ENCODE data around the gene SPOCK3. TPM values are rescaled to one million over a fixed set of nuclear protein-coding genes. Genes with fewer than 3 reads are reported as not detected.

Gene SPOCK3
- total RNA-seq, 6 experiments from 2014 or later, result 0.27 to 0.95 (median 0.56) TPM; not detected in 3

DNA sequence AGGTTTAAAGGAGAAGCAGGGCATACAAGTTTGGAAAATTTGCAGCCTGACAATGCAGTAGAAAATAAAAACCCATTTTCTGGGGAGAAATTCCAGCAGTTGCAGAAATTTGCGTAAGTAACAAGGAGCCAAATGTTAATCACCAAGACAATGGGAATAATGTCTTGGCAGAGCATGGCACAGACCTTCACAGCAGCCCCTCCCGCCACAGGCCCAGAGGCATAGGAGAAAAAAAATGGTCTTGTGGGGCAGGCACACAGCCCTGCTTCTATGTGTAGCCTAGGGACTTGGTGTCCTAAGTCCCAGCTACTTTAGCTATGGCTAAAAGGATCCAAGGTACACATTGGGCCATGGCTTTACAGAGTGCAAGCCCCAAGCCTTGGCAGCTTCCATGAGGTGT is 65.7 kb downstream of the SPOCK3 start:
- no peak overlapping the region for H3K4me3 ChIP-seq
- WGBS (ENCODE audit: insufficient coverage, low coverage, low lambda C conversion rate, missing lambda C conversion rate), result 68% methylated on average over 2 of the region's 2 CpGs
- H3K27me3 ChIP-seq, result no peaks in the 10 kb centered on the region
- intact Hi-C loops (cut with DNase I), result no loop called here
- TF ChIP-seq, protein P1, sequence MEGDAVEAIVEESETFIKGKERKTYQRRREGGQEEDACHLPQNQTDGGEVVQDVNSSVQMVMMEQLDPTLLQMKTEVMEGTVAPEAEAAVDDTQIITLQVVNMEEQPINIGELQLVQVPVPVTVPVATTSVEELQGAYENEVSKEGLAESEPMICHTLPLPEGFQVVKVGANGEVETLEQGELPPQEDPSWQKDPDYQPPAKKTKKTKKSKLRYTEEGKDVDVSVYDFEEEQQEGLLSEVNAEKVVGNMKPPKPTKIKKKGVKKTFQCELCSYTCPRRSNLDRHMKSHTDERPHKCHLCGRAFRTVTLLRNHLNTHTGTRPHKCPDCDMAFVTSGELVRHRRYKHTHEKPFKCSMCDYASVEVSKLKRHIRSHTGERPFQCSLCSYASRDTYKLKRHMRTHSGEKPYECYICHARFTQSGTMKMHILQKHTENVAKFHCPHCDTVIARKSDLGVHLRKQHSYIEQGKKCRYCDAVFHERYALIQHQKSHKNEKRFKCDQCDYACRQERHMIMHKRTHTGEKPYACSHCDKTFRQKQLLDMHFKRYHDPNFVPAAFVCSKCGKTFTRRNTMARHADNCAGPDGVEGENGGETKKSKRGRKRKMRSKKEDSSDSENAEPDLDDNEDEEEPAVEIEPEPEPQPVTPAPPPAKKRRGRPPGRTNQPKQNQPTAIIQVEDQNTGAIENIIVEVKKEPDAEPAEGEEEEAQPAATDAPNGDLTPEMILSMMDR (IDR thresholded peaks at IDR 0.05), result no peak
- no peak for TF ChIP-seq POLR2A (IDR thresholded peaks at IDR 0.05)
- ATAC-seq (no peak), DNase-seq (no peak)
- H3K27ac ChIP-seq, result no peak overlapping the region
- H3K36me3 ChIP-seq, result no peaks in the 10 kb centered on the region
- H3K4me1 ChIP-seq, result no peaks in the 10 kb centered on the region
- no peaks in the 10 kb centered on the region for H3K9me3 ChIP-seq

DNA sequence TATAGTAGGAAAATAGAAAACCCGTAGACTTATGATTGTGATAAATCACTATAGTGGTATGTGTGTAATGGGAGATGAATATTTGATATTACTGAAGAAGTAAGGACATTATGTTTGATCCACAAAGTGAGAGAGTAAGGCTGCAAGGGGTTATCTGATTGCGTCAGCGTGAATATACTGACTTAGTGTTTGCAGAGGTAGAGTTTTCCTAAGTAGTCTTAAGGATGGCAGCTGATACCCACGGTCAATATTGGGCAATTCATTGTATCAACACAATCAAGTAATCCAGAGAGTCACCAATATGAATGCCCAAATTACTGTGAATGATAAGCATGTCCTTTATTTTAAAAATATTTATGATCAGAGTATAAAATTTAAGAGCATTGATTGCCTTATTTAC is 83.7 kb downstream of the SPOCK3 start:
- intact Hi-C loops (cut with DNase I), result no loop called here
- WGBS (ENCODE audit: insufficient coverage, low coverage, low lambda C conversion rate, missing lambda C conversion rate), result 53% methylated on average over 3 of the region's 4 CpGs
- no peaks in the 10 kb centered on the region for H3K4me1 ChIP-seq
- no peak overlapping the region for H3K27ac ChIP-seq
- H3K27me3 ChIP-seq, result no peaks in the 10 kb centered on the region
- DNase-seq (no peak), ATAC-seq (no peak)
- H3K36me3 ChIP-seq, result no peaks in the 10 kb centered on the region
- no peak for TF ChIP-seq POLR2A (IDR thresholded peaks at IDR 0.05)
- TF ChIP-seq, protein P1 (IDR thresholded peaks at IDR 0.05), result no peak
- H3K9me3 ChIP-seq, result no peaks in the 10 kb centered on the region
- H3K4me3 ChIP-seq, result no peak overlapping the region

DNA sequence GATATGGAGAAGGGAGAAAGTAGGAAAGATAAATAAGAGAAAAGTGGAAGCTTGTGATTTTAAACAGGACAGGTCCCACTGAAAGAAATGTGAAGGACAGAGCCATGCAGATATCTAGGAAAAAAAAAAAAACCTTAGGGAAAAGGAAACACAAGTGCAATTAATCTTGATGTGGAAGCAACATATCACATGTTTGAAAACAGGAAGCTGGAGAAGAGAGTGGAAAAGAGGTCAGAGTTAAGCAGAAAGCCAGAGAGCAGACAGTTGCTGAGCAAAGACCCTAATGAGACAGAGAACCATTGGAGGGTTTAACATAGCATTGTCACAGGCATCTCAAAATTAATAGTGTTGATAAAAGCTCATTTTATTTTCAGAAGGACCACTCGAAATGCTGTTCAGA is 89.7 kb downstream of the SPOCK3 start:
- WGBS (ENCODE audit: insufficient coverage, low coverage, low lambda C conversion rate, missing lambda C conversion rate), result 33% methylated on average over 1 of the region's 1 CpG
- ATAC-seq, result peak in 2 of 4 donors; percentile 52 to 58
- Histone ChIP-seq H3K4me1 (no peaks in the 10 kb centered on the region), H3K9me3 (no peaks in the 10 kb centered on the region), H3K36me3 (no peaks in the 10 kb centered on the region), H3K27me3 (no peaks in the 10 kb centered on the region), H3K4me3 (no peak overlapping the region), H3K27ac (no peak overlapping the region)
- no peak for DNase-seq
- TF ChIP-seq, protein P1 (IDR thresholded peaks at IDR 0.05), result no peak
- no peak for TF ChIP-seq POLR2A (IDR thresholded peaks at IDR 0.05)
- intact Hi-C loops (cut with DNase I), result no loop called here

DNA sequence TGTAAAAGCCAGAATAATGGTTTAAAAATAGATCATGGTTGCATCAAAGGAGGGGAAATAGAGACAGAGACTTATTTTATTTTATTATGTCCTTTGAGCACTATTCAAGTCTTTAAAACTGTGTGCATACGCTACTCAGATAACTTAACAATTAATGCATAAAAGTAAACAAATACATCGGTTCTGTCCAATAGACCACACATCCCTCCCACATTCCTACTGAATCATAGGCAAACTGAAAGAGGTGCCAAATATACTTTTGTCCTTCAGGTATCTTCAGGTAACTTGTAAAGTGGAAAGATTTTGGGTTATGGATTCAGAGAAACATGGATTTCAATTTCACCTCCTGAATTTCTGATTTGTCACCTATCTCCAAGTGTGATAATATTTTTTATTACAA is 91.3 kb downstream of the SPOCK3 start:
- no peak overlapping the region for H3K27ac ChIP-seq
- H3K9me3 ChIP-seq, result no peaks in the 10 kb centered on the region
- intact Hi-C loops (cut with DNase I), result no loop called here
- no peak for ATAC-seq
- TF ChIP-seq, protein P1 (IDR thresholded peaks at IDR 0.05), result no peak
- TF ChIP-seq POLR2A (IDR thresholded peaks at IDR 0.05), result no peak
- WGBS (ENCODE audit: insufficient coverage, low coverage, low lambda C conversion rate, missing lambda C conversion rate), result 54% methylated on average over 2 of the region's 2 CpGs
- DNase-seq, result no peak
- no peaks in the 10 kb centered on the region for H3K36me3 ChIP-seq
- no peak overlapping the region for H3K4me3 ChIP-seq
- no peaks in the 10 kb centered on the region for H3K27me3 ChIP-seq
- H3K4me1 ChIP-seq, result no peaks in the 10 kb centered on the region

DNA sequence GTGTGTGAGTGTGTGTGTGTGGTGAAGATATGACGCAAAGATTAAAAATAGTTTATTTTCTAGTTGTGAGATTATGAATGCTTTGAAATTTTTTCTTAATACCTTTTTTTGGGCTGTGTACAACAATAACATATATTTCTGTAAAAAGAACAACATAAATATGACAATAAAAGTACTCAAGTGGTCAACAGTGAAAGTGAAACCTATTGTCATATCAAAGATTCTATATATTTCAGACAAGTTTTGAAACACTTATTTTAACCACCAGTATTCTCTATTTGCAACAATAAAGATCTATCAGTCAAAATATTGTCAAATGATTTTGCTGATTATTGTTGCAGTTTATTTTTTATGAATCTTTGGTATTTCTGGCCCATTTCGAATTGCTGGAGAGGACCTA is 98.0 kb downstream of the SPOCK3 start:
- no peak overlapping the region for H3K4me3 ChIP-seq
- no peak for ATAC-seq
- 81% methylated on average over 2 of the region's 2 CpGs for WGBS (ENCODE audit: insufficient coverage, low coverage, low lambda C conversion rate, missing lambda C conversion rate)

More for the DNA sequence above, 98.0 kb downstream of the SPOCK3 start:
- intact Hi-C loops (cut with DNase I), result no loop called here
- Histone ChIP-seq H3K9me3 (no peaks in the 10 kb centered on the region), H3K36me3 (no peaks in the 10 kb centered on the region), H3K27ac (no peak overlapping the region), H3K27me3 (no peaks in the 10 kb centered on the region), H3K4me1 (no peaks in the 10 kb centered on the region)
- no peak for DNase-seq
- TF ChIP-seq, protein P1 (IDR thresholded peaks at IDR 0.05), result no peak
- no peak for TF ChIP-seq POLR2A (IDR thresholded peaks at IDR 0.05)

Measured in right lobe of liver (tissue), 6 donors.